HG03442 (cell line): Measurements from ENCODE around the gene ST3GAL5.

Source experiments
- ATAC-seq: cut with Tn5 transposase; IDR thresholded peaks from one replicate; pipeline ENCODE4 v1.9.1; 2021; ENCODE audit warnings: mild to moderate bottlenecking, moderate library complexity; ENCODE audit not compliant: unreplicated experiment

ST3GAL5 gene

DNA sequence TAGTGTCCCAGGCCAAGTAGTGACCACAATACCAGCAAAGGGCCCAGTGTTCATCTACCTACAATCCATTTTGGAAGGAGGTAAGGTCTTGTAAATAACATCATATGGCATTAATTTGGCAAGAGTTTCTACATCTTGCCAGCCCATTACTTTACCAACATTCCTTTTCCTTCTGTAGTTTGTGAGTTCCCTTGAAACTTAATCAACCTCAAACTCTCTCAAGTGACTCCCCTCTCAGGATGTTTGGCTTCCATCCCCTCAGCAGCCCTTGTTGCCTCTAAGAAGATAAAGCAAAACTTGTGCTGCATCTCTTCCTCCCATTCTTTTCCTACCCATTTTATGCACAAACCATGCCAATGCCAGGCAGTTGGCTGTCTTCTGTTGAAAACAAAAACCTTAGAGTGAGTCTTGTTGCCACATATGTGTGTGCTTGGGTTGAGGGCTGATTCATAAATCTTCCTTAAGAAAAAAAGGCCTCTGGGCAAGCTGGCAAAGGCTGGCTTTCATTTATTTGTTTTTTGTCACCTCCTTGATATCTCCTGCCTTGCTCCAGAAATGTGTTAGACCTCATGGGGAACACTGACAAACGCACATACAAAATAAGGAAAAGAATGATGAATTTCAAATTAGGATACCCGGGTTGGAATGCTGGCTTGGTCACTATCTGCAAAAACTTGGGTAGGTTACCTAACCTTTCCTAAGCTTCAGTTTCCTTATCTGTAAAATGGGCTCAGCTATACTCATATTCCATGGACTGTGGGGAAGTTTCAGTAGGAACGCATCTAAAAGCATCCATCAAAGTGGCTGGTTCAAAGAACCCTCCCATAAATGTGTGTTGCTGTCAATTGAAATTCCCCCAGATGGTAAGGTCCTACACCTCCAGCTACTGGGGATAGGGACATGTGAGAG, 29.4 kb upstream of the ST3GAL5 start:
- no peak for ATAC-seq

DNA sequence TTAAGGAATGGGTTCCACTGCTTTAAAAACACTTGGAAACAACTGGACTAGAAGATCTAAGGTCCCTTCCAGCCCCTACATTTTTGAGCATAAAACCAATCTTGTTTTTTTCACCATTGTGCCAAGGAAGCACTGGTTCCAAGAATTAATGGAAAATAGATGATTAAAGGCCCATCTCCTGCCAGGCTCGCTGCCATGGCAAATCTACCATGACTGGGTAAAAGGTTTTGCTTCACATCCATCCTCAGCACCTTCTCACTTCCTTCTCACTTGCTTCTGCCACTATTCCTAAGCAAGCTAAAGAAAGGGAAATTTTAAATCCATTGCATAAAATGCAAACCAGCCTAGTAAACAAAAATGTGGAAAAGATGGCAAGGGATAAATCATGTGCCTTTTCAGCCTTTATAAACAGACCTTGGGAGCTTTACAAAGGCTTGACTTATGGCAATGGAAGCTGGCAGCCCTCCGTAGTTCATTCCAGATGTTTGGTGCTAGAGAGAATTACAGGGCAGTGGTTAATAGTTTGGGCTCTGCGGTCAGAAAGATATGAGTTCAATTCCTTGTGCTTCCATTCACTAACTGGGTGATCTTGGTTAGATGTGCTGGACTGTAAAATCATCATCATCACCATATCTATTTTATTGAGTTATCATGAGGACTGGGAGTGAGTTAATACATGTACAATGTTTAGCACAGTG, 27.0 kb upstream of the ST3GAL5 start:
- ATAC-seq, result no peak

DNA sequence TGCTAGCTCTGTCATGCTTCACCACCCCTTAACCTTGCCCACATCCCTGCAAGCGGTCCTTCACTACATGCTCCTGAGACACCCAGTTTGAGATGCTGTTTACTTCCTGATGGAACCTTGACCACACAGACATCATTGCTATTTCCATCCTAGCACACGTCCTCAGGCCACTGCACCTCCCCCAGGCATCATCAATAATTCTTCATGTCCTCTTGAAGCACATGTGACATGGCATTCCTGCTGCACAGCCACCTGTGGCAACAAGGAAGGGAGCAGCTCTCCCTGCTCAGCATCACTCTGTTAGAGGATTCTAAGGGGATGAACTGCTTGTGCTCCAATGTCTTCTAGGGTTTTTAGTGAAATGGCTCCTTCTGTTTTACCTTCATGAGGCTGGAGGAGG, 26.1 kb upstream of the ST3GAL5 start:
- no peak for ATAC-seq

DNA sequence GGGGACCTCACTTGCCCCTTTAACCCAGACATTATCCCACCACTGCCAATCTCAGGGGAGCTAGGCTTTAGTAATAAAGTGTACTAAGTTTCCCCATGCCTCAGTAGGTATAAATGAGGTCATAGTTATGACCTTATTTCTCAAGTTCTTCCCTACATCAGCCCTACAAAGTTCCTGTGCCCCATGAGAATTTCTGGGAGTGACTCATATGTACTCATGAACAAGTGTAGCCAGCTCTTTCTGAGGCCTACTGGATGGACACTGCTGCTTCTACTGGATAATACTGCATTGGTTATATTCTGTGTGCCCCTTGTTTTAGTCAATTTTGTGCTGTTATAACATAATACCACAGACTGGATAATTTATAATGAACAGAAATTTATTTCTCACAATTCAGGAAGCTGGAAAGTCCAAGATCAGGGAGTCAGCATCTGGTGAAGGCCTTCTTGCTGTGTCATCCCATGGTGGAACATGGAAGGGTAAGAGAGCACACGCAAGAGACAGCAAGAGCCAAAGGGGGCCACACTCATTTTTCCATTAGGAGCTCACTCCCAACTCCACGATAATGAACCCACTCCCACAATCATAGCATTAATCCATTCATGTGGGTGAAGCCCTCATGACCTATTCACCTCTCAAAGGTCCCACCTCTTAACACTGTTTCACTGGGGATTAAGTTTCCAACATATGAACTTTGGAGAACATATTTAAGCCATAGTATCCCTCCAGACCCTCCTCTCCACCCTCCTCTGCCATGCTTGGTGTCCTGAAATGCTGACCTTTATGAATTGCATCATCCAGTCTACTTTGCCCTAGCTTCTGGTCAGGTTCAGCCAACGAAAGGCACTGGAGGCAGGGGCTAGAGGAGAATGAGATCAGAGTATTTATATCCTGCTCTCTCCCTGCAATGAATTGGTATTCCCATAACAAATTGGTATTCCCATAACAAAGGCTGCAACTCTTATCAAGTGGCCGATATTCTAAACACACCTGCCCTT, 25.4 kb upstream of the ST3GAL5 start:
- ATAC-seq, result no peak

DNA sequence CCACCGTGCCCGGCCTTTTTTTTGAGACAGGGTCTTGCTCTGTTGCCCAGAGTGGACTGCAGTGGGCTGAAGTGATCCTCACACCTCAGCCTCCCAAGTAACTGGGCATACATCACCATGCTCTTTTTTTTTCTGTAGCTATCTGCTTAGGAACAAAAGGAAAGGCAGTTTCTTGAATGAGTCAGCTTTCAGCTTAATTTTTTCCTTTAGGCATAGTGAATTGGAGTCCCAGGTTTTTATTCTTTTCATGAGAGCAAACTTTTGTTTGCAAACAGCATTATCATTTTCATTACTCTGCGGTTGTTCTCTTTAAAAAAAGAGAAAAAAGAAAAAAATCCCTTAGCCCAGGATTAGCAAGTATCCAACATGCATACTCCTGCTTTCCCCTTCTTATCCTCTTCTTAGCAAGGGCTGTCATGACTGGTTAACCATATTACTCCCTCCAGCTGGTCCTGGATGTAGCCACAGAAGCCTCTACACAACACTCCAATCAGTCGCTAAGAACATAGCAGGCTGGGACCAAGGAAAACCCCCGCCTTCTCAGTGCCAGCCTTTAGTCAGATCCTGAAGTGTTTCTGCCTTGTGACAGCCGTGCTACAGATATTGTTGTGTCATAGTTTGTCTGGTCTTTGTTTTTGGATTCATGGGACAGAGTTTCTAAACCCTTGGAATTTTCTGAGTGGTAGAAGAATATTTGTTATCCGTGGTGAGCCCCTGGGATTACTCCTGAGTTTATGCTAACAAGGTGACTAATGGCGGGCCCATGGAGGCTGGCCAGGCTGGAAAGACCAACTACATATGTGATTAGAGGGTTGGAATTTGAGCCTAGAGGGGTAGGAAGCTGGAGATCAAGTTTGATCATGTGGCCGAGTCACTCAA, 23.3 kb upstream of the ST3GAL5 start:
- no peak for ATAC-seq

DNA sequence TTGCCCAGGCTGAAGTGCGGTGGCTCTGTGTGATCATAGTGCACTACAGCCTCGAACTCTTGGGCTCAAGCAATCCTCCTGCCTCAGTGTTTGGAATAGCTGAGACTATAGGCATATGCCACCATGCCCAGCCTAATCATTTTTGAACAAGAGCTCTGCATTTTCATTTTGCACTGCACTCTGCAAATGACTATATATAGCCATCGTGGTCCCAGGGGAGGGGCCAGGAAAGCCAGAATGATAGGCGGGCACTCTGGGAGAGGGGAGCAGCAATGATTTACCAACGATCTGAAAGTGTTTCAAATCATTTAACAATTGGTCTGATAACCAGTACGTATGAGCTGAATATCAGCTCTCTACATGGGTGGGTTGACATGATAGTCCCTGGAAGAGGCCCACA, 22.3 kb upstream of the ST3GAL5 start:
- no peak for ATAC-seq

DNA sequence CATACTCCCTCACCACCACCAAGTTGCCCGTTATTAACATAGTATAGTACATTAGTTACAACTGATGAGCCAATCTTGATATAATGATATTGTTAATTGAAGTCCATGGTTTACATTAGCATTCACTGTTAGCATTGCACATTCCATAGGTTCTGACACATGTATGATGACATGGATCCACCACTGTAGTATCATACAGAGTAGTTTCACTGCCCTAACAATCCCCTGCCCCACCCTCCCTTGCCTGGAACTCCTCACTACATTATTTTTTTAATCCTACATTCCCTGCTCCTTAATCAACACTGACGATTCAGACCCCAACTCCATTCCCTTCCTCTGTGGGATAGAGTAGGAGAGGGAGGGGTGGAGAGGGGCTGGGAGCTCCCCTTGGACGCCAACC, 20.2 kb upstream of the ST3GAL5 start:
- ATAC-seq, result no peak

DNA sequence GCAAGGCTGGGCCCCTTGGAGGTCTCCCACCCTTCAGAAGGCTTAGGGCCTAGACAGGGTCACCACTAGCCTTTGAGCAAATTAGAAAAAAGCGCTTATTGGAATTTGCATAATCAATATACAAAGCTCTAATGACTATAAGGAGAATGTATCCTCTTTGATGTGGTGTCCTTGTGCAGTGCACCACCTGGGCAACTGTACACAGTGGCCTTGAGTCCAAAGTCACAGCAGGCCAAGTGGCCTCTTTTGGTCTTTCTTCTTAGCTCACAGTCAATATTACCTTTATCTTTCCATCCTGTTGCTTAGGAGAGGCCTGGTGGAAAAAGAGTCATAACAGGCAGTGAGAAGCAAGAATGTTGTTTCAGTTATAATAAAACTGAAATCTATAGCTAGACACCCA, 19.7 kb upstream of the ST3GAL5 start:
- ATAC-seq, result no peak

DNA sequence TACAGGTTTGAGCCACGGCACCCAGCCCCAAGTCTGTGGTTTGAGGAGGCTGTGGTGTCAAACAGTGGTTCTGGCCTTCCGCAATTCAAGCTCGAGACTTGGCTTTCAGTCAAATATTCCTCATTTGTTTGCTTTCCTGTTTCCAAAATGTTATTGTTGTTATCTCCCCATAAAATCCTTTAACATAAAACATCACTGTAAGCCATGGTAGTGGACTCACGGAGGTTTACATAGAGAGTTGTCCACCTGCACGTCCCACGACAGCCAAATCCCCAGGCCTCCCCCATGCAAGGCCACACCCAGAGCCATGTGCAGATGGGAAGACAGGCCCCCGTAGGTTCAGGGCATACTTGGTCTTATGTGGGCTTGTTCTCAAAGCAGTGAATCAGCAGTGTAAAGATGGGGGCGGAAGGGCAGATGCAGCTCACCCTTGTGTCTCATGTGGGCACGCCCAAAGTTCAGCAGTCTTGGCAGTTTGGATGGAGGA, 18.9 kb upstream of the ST3GAL5 start:
- no peak for ATAC-seq

DNA sequence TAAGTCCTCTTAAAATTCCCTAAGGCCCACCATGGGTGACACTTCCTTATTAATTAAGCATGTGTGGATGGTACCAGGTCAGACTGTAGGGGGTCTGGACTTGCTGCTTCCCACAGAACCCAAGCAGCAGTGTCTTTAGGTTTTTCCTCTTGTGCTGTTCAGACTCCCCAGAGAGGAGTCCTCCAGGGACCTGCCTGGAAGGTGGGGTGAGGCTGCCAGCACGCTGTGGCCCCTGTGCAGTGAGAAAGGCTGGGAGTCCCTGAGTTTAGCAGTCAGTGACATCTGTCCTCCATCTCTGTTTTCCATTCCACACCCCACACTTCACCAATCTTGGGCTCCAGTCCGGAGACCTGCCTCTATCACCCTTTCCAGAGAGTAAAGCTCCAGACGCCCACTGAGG, 18.0 kb upstream of the ST3GAL5 start:
- no peak for ATAC-seq

DNA sequence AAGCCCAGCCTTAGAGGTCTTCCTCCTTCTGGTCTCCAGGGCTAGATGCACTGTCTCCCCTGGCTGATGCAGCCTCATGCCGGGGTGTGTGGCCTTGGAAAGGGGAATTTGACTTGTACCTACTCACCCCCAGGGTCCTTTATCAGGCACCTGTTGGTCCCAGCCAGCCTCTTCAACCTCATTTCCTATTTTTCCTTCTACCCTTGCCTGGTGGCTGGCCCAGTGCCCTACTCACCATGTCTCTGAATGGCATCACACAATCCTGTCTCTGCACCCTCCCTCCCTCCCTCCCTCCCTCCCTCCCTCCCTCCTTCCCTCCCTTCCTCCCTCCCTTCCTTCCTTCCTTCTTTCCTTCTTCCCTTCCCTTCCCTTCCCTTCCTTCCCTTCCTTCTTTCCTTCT, 17.1 kb upstream of the ST3GAL5 start:
- ATAC-seq, result no peak

DNA sequence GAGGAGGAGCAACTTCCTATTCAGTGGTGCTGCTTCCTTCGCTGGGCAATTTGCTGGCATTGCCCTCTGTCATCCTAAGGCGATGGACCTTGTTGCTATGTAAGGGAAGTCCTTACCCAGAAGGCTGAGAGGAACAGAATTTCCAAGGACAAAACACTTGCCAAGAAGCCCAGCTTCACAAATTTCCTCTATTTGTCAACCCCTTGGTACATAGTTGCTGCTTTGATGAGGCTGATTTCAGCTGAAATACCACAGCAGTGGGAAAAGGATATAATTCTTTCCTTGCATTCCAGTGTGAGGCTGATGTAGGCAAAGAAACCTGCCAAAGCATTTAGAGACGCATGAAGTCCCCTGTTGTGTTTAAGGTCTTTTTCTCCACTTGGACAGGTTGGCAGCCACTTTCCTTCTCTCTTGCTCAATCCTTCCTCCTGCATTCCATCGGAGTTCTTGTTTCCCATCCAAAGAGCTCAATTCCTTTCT, 16.4 kb upstream of the ST3GAL5 start:
- ATAC-seq, result no peak

DNA sequence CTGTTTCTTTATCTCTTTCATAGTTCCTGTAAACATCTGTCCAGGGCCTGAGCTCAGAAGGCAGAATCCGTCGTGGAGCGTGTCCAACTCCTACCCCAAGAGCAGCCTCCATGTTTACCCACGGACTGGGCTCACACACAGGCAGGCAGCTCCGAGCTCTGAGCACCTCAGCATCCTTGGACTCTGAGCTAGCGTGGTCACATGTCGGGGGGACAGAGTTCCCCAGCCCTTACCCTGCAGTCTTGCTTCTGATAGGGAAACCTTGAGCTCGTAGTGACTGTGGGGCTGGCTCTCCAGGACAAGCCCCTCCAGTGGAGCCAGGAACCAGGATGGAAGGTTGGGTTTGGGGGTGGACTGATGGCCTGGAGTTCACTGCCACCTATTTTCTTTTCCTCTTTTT, 15.1 kb upstream of the ST3GAL5 start:
- ATAC-seq, result no peak

DNA sequence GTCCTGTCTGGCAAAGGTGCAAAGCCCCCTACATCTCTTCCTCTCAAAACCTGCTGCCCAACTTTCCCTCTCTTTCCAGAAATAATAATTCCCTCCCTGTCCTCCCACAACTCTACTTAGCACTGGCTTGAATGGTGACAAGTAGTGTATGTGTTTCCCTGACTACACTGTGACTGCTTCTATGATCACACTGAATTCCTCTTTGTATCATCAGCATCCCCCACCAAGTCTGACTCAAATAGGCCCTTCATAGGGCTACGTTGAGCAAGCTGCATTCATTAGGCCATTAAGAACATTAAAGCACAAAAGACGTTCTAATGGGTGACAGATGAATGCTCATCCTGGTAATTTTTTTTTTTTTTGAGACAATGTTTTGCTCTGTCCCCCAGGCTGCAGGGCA, 13.7 kb upstream of the ST3GAL5 start:
- ATAC-seq, result no peak

DNA sequence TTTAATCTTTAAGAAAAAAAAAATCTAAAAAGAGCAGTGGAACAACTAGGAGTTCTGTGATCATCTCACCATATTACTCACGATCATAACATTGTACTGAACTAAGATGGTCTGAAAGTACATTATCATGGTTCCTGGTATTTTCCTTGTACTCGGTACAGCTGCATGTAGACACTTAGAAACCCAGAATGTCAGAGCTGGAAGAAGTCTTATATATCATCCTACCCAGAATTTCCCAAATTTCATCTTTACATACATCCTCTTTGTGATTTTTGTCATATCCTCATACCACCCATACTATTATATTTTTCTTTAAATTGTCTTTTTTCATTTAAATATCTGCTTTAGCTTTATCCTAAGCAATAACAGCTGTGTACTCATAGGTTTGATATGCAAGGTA, 12.4 kb upstream of the ST3GAL5 start:
- no peak for ATAC-seq

DNA sequence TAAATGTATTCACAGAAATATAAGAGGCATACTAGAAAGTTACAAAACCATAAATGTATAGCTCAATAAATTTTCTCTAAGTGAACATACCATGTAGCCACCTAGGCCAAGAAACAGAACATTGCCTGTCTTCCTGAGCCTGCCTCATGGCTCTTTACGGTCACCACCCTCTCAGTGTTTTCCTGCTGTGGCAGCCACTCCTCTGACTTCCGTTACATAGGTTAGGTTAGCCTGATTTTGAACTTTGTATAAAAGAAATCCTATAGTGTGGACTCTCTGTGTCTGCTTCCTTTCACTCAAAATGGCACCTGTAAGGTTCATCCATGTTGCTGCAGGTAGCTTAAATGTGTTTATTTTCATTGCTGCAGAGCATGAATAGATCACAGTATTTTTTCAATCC, 11.6 kb upstream of the ST3GAL5 start:
- ATAC-seq, result no peak

DNA sequence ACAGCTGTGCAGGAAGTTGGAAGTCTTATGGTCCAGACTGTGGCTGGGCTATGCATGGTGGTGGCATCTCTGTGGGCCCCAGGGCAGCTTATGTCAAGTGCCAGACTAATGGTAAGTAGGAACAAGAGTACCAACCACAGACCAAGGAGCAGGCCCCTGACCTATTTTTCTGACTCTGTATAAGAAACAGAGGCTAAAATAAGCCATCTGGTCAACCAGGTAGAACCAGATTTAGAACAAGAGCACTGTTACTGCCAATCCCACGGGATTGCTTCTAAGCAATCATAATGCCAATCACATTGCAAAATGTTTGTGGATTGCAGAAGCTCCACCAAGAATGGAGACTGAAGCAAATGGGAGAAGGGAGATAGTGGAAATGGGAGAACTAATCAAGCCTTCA, 11.1 kb upstream of the ST3GAL5 start:
- ATAC-seq, result no peak

DNA sequence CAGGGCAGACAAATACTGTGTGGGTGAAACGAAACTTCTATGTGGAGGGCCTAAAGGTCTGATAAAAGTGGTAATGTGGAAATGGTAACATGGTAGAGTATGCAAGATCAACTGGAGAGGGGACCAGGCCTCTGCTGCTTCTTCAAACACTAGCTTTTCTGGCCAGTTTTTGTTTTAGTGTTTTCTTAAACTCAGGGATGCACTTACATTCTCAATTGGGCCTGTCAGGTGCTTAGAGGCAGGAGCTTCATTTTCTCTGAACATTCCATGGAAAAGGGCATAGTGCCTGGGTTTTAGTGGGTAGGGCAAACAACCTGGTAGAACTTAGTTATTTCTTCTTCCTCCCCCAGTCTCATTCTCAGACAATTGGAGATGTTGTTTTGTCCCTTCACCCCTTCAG, 10.5 kb upstream of the ST3GAL5 start:
- ATAC-seq, result no peak

DNA sequence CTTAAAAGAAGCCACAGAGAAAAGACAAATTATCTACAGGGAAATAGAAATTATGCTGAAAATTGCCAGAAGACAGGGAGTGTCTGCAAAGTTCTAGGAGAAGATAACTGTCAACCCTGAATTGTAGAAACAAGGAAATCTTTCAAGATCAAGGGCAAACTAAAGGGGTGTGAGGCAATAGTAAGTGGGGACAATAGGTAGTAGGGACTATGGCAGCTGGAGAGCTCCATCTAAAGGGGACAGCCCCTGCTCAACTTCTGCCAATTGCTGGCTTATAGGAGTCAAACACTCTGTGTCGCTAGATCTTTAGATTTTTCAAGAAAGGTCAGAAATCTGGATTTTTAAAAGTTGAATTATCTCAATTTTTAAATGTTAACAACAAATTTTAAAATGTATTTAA, 10.1 kb upstream of the ST3GAL5 start:
- ATAC-seq, result no peak
